Naive thymus-derived CD8-positive, alpha-beta T cell (primary cell): ENCODE data around the gene CCDC137. TPM values are rescaled to one million over a fixed set of nuclear protein-coding genes. Genes with fewer than 3 reads are reported as not detected.

Experiments
- ATAC-seq, 2 donors: fragments of 150-1000 bp; cut with Tn5 transposase in 1 of 2; sonication (Bioruptor Pico), chemical (Tn5 transposase) in 1 of 2; 1 replicate in 1 of 2; 2 replicates in 1 of 2; pipeline ENCODE4 v1.10.0; 2021; ENCODE audit warnings: mild to moderate bottlenecking in 2 of 2, moderate library complexity in 2 of 2
- POLR2A ChIA-PET: fragments of 350-600 bp; sonication (Branson Sonifier 250); formaldehyde crosslinking; loops from one replicate; lab custom pipeline; 2021; ENCODE audit warnings: antibody characterized with exemption; lab: Charles Lee
- DNase-seq, 10 donors: peaks; one replicate each; pipeline versions ENCODE4 v3.0.0 to v3.0.0-alpha.2; 2020 to 2022
- H3K27ac Mint-ChIP-seq, 10 donors: one replicate each; pipeline ENCODE4 v1.8.0; 2020 to 2022; ENCODE audit warnings: mild to moderate bottlenecking in 10 of 10, mixed read lengths in 10 of 10, moderate library complexity in 4 of 10, inconsistent platforms in 1 of 10
- H3K27me3 Mint-ChIP-seq, 5 donors: one replicate each; pipeline ENCODE4 v1.8.0; 2021 to 2022; ENCODE audit warnings: mixed read lengths in 5 of 5
- H3K36me3 Mint-ChIP-seq, 3 donors: one replicate each; pipeline ENCODE4 v1.8.0; 2020 to 2022; ENCODE audit warnings: mixed read lengths in 3 of 3, mild to moderate bottlenecking in 2 of 3, inconsistent platforms in 1 of 3
- H3K4me1 Mint-ChIP-seq, 4 donors: one replicate each; pipeline ENCODE4 v1.8.0; 2021 to 2022; ENCODE audit warnings: mixed read lengths in 4 of 4
- H3K4me3 Mint-ChIP-seq, 10 donors: one replicate each; pipeline ENCODE4 v1.8.0; 2020 to 2022; ENCODE audit warnings: mild to moderate bottlenecking in 10 of 10, mixed read lengths in 10 of 10, moderate library complexity in 6 of 10, inconsistent platforms in 1 of 10
- H3K9me3 Mint-ChIP-seq, 9 donors: one replicate each; pipeline ENCODE4 v1.8.0; 2020 to 2022; ENCODE audit warnings: mixed read lengths in 9 of 9, mild to moderate bottlenecking in 3 of 9, inconsistent platforms in 1 of 9, moderate library complexity in 1 of 9
- polyA plus RNA-seq, 3 donors: library from polyadenylated mRNA; unstranded; fragments of 300-500 nt; fragmentation: Illumina TruSeq; gene quantifications; one replicate each; pipeline ENCODE4 v1.2.3, GENCODE V29; 2021
- total RNA-seq, 8 experiments: library from RNA in 2 of 8; stranded (reverse) in 2 of 8; gene quantifications; one replicate each; pipeline ENCODE4 v1.2.3 and lab custom pipeline; 2021 to 2026

The CCDC137 gene
- total and polyA plus RNA-seq, 5 experiments from 2014 or later, result 11.0 to 30.2 (median 23.5) TPM

DNA sequence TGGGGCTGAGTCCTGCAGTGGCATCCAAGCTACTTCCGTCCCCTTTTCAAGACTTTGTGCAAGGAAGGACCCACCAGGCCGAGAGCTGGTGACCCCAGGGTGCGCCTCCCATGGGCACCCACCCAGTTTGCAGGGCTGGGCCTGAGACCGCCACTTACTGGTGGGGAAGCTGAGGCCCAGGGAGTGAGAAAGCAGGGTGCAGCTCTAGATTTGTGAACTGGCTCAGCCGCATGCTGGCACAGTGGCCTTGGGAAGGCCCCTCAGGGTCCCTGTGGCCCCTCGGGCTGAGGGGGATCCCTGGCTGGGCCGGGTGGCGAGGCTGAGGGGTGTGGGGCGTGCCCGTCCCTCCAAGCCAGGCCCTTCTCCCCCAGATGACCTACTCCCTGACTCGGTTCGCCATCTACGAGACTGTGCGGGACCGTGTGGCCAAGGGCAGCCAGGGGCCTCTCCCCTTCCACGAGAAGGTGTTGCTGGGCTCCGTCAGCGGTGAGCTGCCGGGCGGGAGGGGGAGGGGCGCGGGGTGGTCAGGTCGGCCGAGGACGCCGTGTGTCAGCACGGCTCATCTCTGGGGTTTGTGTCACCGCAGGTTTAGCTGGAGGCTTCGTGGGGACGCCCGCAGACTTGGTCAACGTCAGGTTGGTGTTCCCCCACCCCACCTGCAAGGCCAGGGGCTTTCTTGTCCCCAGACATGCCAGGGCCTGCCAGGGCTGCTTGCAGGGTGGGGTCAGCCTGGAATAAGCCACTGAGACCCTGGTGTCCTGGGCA lies 48.8 kb downstream of the CCDC137 start:
- Mint-ChIP-seq H3K36me3 (no peaks in the 10 kb centered on the region), H3K9me3 (no peaks in the 10 kb centered on the region), H3K4me3 (no peak overlapping the region), H3K27me3 (no peaks in the 10 kb centered on the region), H3K4me1 (peaks cover 7 to 19% (median 18%) of the 10 kb centered on the region in 4 donors), H3K27ac (no peak overlapping the region)
- DNase-seq, result no peak
- no peak for ATAC-seq
- POLR2A ChIA-PET, result interaction anchor here (5.6 kb wide), 1 partner anchor 12 kb away, joined by 26 read pairs; the partner anchor contains the start of gene MRPL12

DNA sequence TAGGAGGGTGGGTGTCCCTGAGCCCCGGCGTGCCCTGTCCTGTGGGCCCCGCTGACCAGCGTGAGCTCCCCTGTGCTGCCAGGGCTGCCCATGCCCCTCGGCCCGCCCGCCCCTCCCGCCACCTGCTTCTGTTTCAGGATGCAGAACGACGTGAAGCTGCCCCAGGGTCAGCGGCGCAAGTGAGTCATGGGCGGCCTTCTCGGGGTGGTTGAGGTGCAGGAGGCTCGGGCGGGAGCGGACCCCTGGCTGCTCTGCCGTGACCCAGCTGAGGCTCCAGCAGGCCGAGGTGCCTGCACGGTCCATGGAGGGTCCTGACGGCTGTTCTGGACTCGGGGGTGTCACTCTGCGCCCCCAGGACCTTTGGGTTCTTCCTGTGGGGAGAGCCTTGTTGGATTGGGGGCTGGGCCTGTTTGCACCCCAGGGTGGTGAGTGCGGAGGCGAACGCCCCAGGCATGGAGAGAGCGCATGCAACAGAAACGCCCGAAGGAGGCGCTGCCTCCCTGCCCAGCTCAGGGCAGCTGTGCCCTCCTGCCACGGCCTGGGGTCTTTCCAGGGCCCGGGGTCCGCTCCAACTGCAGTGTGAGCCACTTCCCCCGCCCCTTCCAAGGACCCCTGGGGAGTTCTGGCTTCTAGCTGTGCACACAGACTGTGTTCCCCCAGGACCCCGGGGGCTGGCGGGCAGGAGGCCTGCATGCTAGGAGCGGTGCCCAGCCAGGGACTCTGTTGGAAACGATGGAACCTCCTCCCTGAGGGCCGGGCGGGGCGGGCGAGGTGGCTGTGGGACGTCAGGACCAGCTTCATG lies 49.5 kb downstream of the CCDC137 start:
- DNase-seq (no peak), ATAC-seq (no peak)
- H3K4me3 Mint-ChIP-seq, result no peak overlapping the region
- H3K27me3 Mint-ChIP-seq, result no peaks in the 10 kb centered on the region
- no peaks in the 10 kb centered on the region for H3K36me3 Mint-ChIP-seq
- no peak overlapping the region for H3K27ac Mint-ChIP-seq
- POLR2A ChIA-PET, result interaction anchor here (5.6 kb wide), 1 partner anchor 13 kb away, joined by 26 read pairs; the partner anchor contains the start of gene MRPL12
- no peaks in the 10 kb centered on the region for H3K9me3 Mint-ChIP-seq
- peaks cover 3 to 11% (median 10%) of the 10 kb centered on the region in 4 donors for H3K4me1 Mint-ChIP-seq

DNA sequence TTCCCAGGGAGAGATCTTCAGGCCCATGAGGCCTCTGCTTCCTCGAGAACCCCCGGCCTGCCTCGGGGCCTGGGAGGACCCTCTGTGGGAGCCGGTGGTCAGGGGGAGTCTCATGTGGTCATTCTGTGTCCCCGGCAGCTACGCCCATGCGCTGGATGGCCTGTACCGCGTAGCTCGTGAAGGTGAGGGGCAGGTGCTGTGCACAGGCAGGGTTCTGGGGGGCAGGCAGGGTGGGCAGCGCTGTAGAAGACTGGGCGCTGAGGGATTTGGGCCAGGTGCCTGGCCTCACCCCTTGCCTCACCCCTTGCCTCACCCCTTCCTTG lies 50.1 kb downstream of the CCDC137 start:
- H3K27me3 Mint-ChIP-seq, result no peaks in the 10 kb centered on the region
- H3K36me3 Mint-ChIP-seq, result no peaks in the 10 kb centered on the region
- H3K9me3 Mint-ChIP-seq, result no peaks in the 10 kb centered on the region
- H3K27ac Mint-ChIP-seq, result no peak overlapping the region
- peaks cover 3 to 8% (median 6%) of the 10 kb centered on the region in 4 donors for H3K4me1 Mint-ChIP-seq
- no peak for DNase-seq
- ATAC-seq, result no peak
- POLR2A ChIA-PET, result no interaction called here
- H3K4me3 Mint-ChIP-seq, result no peak overlapping the region

- H3K27me3 Mint-ChIP-seq, result no peaks in the 10 kb centered on the region
- no peak for DNase-seq
- H3K36me3 Mint-ChIP-seq, result no peaks in the 10 kb centered on the region
- H3K9me3 Mint-ChIP-seq, result no peaks in the 10 kb centered on the region
- ATAC-seq, result no peak
- H3K4me3 Mint-ChIP-seq, result no peak overlapping the region
- peaks cover 3 to 6% (median 6%) of the 10 kb centered on the region in 4 donors for H3K4me1 Mint-ChIP-seq
- POLR2A ChIA-PET, result no interaction called here
- no peak overlapping the region for H3K27ac Mint-ChIP-seq
Observed at GRCh38 chr17:81717049-81717765, 50.7 kb downstream of the CCDC137 start.

GRCh38 chr17:81717766-81718089 lies 51.2 kb downstream of the CCDC137 start:
- POLR2A ChIA-PET, result no interaction called here
- Mint-ChIP-seq H3K27ac (peak overlapping the region in 1 of 10 donors; percentile 33), H3K9me3 (no peaks in the 10 kb centered on the region), H3K36me3 (no peaks in the 10 kb centered on the region), H3K4me1 (peaks cover 2 to 6% (median 4%) of the 10 kb centered on the region in 4 donors), H3K27me3 (no peaks in the 10 kb centered on the region), H3K4me3 (no peak overlapping the region)
- DNase-seq (no peak), ATAC-seq (no peak)

GRCh38 chr17:81719410-81720266 lies 53.1 kb downstream of the CCDC137 start:
- peaks cover 0 to 9% (median 4%) of the 10 kb centered on the region in 5 donors for H3K27me3 Mint-ChIP-seq
- POLR2A ChIA-PET, result no interaction called here
- H3K36me3 Mint-ChIP-seq, result no peaks in the 10 kb centered on the region
- no peaks in the 10 kb centered on the region for H3K4me1 Mint-ChIP-seq
- no peak overlapping the region for H3K27ac Mint-ChIP-seq
- DNase-seq (no peak), ATAC-seq (no peak)
- H3K4me3 Mint-ChIP-seq, result no peak overlapping the region
- H3K9me3 Mint-ChIP-seq, result no peaks in the 10 kb centered on the region

DNA sequence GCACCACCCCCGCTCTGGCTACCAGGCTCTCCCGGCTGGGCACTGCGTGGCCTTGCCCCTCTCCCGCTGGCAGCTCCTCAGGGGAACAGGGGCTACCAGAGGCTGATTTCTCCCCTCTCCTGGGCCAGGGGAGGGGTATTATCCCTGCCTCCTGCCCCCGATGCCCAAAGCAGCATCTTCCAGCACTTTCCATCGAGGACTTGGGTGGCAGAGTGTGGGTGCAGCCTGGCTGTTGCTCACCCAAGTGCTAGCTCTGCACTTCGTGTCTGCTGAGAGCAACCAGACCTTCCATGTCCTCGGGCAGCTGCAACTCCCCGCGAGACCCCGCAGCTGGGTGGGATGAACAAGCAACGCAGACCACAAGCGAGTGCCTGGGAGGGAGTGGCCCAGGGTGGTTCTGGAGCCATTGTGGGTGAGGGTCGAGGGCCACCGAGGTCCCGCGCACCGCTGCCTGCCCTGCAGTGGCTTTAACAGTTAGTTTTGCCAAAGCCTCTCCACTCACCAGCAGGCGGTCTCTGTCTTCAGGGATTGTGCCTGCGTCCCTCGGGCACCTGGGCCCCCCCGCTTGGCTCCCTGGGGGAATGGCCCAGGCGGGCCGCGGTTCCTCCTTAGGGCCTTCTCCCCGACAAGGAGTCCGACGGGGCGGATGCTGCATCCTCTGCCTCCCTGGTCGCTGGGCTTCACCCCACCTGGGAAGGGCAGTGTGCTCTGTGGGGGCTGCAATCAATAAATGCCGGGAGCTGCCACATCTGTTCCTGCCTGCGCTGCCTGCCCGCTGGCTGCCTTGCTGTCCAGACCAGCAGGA lies 53.9 kb downstream of the CCDC137 start:
- H3K4me3 Mint-ChIP-seq, result no peak overlapping the region
- POLR2A ChIA-PET, result interaction anchor here (0.6 kb wide), 1 partner anchor 112 kb away, joined by 3 read pairs; the partner anchor contains the start of gene MCRIP1
- H3K27ac Mint-ChIP-seq, result no peak overlapping the region
- no peaks in the 10 kb centered on the region for H3K4me1 Mint-ChIP-seq
- ATAC-seq (no peak), DNase-seq (no peak)
- H3K9me3 Mint-ChIP-seq, result no peaks in the 10 kb centered on the region
- peaks cover 0 to 9% (median 4%) of the 10 kb centered on the region in 5 donors for H3K27me3 Mint-ChIP-seq
- no peaks in the 10 kb centered on the region for H3K36me3 Mint-ChIP-seq

GRCh38 chr17:81722184-81723120 lies 55.9 kb downstream of the CCDC137 start:
- H3K9me3 Mint-ChIP-seq, result no peaks in the 10 kb centered on the region
- peaks cover 5 to 15% (median 10%) of the 10 kb centered on the region in 5 donors for H3K27me3 Mint-ChIP-seq
- no peaks in the 10 kb centered on the region for H3K4me1 Mint-ChIP-seq
- H3K27ac Mint-ChIP-seq, result no peak overlapping the region
- no peaks in the 10 kb centered on the region for H3K36me3 Mint-ChIP-seq
- ATAC-seq, result no peak
- DNase-seq, result no peak
- no peak overlapping the region for H3K4me3 Mint-ChIP-seq
- POLR2A ChIA-PET, result no interaction called here
